Measurements from ENCODE around the gene ZSWIM8.

Gene ZSWIM8

DNA sequence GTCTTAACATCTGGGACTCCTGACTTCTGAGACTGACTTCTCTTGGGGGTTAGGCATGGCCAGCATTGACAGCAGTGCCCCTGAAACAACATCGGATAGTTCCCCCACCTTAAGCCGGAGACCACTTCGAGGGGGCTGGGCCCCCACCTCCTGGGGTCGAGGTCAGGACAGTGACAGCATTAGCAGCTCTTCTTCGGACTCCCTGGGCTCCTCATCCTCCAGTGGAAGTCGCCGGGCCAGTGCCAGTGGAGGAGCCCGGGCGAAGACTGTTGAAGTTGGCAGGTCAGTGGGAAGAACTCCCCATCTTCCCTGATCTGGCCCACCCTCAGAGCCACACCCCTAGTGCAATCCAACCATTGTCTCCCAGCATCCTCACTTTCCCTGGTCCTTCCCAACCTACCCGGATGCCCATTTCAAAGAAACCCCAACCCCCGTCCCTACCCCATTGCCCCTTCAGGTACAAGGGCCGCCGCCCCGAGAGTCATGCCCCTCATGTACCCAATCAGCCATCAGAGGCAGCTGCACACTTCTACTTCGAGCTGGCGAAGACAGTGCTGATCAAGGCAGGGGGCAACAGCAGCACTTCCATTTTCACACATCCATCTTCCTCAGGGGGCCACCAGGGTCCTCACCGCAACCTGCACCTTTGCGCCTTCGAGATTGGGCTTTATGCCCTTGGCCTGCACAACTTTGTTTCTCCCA lies 12.1 kb downstream of the ZSWIM8 start:
- no peak for DNase-seq (ENCODE audit: low read depth in 2 of 2)

- no peak for DNase-seq (ENCODE audit: low read depth in 2 of 2)
These were observed 12.7 kb downstream of the ZSWIM8 start for GRCh38 chr10:73798087-73798486.

DNA sequence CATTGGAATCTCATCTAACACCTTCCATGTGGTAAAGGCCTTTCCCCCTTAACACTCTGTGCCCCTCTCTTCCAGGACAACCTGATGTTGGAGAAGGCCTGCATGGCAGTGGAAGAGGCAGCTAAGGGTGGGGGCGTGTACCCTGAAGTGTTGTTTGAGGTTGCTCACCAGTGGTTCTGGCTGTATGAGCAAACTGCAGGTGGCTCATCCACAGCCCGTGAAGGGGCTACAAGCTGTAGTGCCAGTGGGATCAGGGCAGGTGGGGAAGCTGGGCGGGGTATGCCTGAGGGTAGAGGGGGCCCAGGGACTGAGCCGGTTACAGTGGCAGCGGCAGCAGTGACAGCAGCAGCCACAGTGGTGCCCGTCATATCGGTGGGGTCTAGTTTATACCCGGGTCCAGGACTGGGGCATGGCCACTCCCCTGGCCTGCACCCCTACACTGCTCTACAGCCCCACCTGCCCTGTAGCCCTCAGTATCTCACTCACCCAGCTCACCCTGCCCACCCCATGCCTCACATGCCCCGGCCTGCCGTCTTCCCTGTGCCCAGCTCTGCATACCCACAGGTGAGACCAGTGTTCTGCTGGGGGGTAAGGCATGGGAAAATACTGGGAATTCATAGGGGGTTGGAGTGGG lies 13.6 kb downstream of the ZSWIM8 start:
- no peak for DNase-seq (ENCODE audit: low read depth in 2 of 2)

- DNase-seq (ENCODE audit: low read depth in 2 of 2): no peak
These were observed 14.6 kb downstream of the ZSWIM8 start for GRCh38 chr10:73799899-73800559.

DNA sequence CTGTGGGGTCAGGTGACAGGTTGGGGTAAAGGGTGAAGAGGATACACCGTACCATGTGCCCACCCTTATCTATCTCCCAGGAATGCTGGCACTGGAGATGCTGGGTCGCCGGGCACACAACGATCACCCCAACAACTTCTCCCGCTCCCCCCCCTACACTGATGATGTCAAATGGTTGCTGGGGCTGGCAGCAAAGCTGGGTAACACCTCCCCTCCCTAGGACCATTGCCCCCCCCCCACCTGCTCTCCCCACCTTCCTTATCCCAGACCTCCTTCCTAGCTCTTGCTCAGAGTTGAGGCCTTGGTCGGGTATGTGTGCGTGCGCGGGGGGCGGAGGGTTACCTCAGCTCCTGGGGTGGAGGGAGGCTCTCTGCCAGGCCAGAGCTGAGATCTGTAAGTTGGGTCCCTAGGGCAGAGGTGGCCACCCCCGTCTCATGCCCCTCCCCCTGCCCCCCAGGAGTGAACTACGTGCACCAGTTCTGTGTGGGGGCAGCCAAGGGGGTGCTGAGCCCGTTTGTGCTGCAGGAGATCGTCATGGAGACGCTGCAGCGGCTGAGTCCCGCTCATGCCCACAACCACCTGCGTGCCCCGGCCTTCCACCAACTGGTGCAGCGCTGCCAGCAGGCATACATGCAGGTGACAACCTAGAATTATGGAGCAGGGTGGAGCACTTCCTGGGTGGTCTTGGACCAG lies 15.3 kb downstream of the ZSWIM8 start:
- no peak for DNase-seq (ENCODE audit: low read depth in 2 of 2)

DNA sequence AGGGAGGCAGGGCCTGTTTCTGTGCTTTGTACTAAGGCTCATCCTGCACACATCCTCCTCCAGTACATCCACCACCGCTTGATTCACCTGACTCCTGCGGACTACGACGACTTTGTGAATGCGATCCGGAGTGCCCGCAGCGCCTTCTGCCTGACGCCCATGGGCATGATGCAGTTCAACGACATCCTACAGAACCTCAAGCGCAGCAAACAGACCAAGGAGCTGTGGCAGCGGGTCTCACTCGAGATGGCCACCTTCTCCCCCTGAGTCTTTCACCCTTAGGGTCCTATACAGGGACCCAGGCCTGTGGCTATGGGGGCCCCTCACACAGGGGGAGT lies 15.8 kb downstream of the ZSWIM8 start:
- no peak for DNase-seq (ENCODE audit: low read depth in 2 of 2)

DNA sequence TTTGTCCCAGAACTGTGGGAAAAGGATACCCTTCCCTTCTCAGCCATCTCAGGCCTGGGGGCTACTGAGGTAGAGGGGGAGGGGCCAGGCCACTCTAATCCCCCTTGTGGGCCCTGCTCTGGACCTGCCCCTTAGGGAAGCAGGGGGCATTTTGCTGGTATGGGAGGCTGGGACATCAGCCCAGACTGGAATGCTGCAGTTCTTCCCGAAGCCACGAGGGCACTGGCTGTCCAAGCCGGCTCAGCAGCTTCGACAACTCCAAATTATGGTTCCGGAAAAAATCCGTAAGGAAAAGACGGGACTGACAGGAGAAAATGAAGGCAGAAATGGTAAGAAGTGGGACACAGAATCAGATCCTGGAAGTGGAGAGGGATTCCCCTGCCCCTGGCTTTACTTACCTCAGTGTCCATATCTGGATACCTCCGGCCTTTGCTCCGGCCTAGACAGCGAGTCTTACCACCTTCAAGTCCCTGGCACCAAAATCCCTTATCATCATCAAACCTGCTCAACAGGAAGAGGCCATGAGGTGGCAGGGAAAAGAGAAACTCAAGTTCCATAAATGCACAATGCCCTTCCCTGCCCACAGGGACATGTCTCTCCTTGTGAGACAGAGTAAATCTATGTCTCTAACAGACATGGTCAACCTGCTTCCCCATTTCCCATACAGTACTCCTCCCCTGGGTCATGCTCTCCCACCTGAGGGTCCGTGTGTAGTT lies 17.0 kb downstream of the ZSWIM8 start:
- DNase-seq (ENCODE audit: low read depth in 2 of 2): no peak

- no peak for DNase-seq (ENCODE audit: low read depth in 2 of 2)
These were observed 18.4 kb downstream of the ZSWIM8 start for GRCh38 chr10:73803680-73804286.

DNA sequence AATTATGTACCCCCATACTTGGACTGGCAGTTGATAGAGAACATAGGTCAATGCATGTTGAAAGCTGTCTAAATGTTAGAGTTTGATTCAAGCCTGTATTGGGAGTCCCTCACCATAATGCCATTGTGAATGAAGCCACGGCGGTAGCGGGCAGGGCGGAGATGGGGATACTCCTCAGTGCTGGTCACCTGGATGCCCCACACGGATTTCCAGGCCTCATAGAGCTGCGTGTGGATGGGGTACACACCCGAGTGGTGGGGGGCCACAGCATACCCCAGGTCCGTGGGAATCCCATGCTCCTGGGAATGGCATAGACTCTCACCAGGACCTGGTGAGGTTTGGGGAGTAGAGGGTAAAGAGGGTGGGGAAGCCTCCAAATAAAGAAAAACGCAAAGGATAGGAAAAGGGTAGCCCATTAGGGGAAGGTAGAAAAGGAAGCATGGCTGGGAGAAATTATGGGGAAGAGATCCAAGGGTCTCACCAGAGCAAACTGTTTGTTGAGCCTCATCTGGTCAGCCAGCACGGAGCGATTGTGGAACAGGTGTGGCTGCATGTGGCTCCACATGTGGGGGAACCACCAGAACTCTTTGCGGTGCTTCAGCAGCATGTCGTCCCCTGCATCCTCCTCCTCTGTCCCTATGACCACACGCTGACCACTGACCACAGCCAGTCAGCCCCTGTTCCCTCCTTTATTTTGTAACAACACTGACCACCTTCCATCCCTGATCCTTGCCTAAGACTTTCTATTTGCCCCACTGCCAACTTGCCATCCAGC lies 21.0 kb downstream of the ZSWIM8 start:
- DNase-seq (ENCODE audit: low read depth in 2 of 2): no peak

DNA sequence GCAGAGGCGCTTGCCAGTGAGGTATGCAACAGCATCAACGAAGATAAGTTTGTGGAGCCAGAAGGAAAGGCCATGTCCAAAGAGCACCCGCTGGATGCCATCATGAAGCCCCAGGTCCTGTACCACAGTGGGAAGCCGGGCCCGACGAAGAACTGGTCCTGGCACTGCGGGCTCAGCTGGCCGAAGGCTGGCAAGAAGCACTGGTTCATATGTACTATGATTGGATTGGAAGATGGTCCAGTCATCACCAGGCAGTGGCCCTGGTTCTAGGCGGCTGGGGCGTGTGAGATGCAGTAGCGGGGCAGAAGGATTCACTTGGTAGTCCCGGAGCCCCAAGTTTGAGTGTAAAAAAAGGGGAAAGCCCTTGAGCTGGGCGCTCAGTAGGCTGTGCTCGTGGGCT lies 22.1 kb downstream of the ZSWIM8 start:
- no peak for DNase-seq (ENCODE audit: low read depth in 2 of 2)

DNA sequence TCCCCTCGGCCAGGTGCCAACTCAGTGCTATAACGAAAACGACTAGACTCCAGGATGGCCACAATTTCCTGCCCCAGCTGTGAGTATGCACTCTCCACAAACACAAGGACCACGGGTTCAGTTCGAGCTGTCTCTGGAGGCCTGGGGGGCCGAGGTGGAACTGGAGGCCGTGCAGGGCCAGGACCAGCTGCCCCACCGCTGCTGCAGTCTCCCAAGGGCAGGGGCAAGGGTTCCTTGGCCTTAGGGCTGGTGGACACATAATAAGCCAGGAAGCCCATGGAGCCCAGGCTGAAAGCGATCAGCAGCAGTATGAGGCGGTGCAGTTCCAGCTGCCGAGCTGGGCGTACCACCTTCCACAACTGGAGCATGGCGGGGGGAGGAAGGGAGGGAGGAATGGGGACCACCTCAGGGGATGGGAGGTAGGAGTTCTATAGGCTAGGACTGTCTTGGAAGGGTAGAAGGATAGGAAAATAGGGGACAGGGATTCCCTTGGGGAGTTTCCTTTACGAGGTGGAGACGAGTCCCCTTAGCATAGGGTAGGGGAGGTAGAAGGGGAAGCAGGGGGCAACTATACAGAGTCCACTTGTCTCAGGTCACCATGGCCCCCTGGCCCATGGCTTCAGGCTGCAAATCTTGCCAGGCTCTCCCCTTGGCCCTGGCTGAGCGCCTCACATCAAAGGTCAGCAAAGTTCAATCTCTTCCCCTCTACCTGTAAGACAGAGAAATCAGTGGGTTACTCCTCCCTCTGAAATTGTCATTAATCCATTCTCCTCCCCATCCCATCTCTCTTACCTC lies 22.8 kb downstream of the ZSWIM8 start:
- no peak for DNase-seq (ENCODE audit: low read depth in 2 of 2)

DNA sequence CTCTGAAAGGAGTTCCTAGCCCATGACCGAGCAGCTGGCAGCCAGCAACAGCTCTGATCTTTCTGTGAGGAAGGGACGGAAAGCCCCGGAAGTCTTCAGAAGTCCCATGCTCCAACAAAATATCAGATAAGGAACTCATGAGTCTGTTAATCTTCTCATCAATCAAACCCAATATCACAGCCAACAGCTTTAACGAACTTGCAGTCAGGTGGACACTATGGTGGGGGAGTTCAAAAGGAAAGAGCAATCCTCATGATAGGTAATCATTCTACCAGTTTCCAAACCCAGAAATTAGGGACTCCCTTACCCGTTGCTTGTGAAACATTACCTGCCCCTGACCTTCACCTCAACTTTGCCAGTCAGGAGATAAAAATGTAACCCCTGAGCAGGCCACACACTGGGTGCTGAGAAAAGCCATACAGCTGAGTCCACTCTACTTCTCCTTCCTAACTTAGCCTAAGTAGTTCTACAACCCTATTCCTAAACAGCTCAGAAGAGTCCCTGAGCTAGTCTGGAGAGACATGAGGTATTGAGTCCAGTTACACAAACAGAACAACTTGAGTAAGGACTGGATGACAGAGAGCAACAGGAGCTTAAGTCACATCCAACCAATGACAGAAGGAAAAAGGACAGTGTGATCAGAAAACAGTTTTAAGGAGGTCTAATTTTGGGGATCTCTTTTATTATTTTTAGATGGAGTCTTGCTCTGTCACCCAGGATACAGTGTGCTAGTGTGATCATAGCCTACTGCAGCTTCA lies 23.8 kb downstream of the ZSWIM8 start:
- DNase-seq (ENCODE audit: low read depth in 2 of 2): no peak

DNA sequence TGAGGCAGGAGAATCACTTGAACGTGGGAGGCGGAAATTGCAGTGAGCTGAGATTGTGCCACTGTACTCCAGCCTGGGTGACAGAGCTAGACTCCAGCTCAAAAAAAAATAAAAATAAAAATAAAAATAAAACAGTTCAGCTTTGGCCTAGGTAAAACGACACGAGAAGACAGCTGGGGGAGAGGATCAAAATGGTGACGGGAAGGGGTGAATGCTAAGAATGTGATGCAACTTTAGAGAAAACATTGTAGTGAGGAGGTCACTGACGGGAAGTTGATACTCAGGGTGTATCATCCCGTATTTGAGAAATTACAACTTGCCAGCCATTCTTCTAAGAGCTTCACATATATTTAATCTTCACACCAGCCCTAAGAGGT lies 24.9 kb downstream of the ZSWIM8 start:
- no peak for DNase-seq (ENCODE audit: low read depth in 2 of 2)

GRCh38 chr10:73810735-73811465 lies 25.5 kb downstream of the ZSWIM8 start:
- DNase-seq (ENCODE audit: low read depth in 2 of 2): peak; percentile 26 to 37

GRCh38 chr10:73812657-73813056 lies 27.3 kb downstream of the ZSWIM8 start:
- no peak for DNase-seq (ENCODE audit: low read depth in 2 of 2)

DNA sequence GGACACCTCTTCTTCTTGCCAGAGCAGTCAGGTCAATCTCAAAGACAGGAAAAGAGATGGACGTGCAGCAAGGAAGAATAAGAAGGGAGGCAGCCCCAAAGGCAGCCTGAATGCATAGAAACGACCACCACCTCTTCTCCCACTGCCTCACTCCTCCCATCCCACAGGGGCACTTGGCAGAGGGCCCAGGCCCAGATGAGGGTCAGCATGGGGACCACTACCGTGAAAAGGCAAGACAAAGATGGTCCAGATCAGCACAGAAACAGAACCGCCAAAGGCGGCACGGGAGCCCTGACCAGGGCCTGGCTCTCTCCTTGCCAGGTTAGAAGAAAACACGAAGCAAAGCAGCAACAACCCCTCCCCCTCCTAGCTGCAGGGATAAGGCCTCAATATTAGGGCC lies 27.9 kb downstream of the ZSWIM8 start:
- no peak for DNase-seq (ENCODE audit: low read depth in 2 of 2)

GRCh38 chr10:73814276-73814895 lies 29.0 kb downstream of the ZSWIM8 start:
- DNase-seq (ENCODE audit: low read depth in 2 of 2): no peak
